GM19238 (cell line): Measurements from ENCODE around the gene CDH22.
A peak's percentile ranks its signal among the peaks of the same experiment; 100 is the strongest.

Experiments
- DNase-seq: peaks from one replicate; pipeline ENCODE4 v3.0.0; 2011; ENCODE audit warnings: low spot score; ENCODE audit not compliant: insufficient read length

CDH22 gene

GRCh38 chr20:46195264-46196036, 112.8 kb downstream of the CDH22 start:
- DNase-seq, result no peak

- DNase-seq, result no peak
These were observed 113.9 kb downstream of the CDH22 start for GRCh38 chr20:46194409-46194808.

GRCh38 chr20:46192376-46192944, 115.8 kb downstream of the CDH22 start:
- no peak for DNase-seq

GRCh38 chr20:46191611-46192010, 116.7 kb downstream of the CDH22 start:
- no peak for DNase-seq

GRCh38 chr20:46191168-46191540, 117.1 kb downstream of the CDH22 start:
- DNase-seq, result no peak

- DNase-seq, result no peak
These were observed 117.7 kb downstream of the CDH22 start for GRCh38 chr20:46190478-46191167.

GRCh38 chr20:46188866-46189541, 119.3 kb downstream of the CDH22 start:
- no peak for DNase-seq

GRCh38 chr20:46186210-46186609, 122.1 kb downstream of the CDH22 start:
- no peak for DNase-seq

GRCh38 chr20:46185353-46185752, 122.9 kb downstream of the CDH22 start:
- no peak for DNase-seq

GRCh38 chr20:46183768-46184167, 124.5 kb downstream of the CDH22 start:
- DNase-seq, result no peak

- DNase-seq, result no peak
These were observed 125.8 kb downstream of the CDH22 start for GRCh38 chr20:46182276-46183200.

- DNase-seq, result no peak
These were observed 128.4 kb downstream of the CDH22 start for GRCh38 chr20:46179862-46180261.

- no peak for DNase-seq
These were observed 129.4 kb downstream of the CDH22 start for GRCh38 chr20:46178891-46179290.

- DNase-seq, result no peak
These were observed 130.5 kb downstream of the CDH22 start for GRCh38 chr20:46177768-46178167.

GRCh38 chr20:46176739-46177378, 131.4 kb downstream of the CDH22 start:
- DNase-seq, result no peak

GRCh38 chr20:46175127-46175494, 133.2 kb downstream of the CDH22 start:
- DNase-seq, result no peak

GRCh38 chr20:46174469-46175126, 133.7 kb downstream of the CDH22 start:
- DNase-seq, result peak; percentile 84

- no peak for DNase-seq
These were observed 134.4 kb downstream of the CDH22 start for GRCh38 chr20:46173652-46174468.

GRCh38 chr20:46172961-46173536, 135.2 kb downstream of the CDH22 start:
- DNase-seq, result no peak
